ENCODE results near the gene LYAR.

The LYAR gene, protein sequence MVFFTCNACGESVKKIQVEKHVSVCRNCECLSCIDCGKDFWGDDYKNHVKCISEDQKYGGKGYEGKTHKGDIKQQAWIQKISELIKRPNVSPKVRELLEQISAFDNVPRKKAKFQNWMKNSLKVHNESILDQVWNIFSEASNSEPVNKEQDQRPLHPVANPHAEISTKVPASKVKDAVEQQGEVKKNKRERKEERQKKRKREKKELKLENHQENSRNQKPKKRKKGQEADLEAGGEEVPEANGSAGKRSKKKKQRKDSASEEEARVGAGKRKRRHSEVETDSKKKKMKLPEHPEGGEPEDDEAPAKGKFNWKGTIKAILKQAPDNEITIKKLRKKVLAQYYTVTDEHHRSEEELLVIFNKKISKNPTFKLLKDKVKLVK

DNA sequence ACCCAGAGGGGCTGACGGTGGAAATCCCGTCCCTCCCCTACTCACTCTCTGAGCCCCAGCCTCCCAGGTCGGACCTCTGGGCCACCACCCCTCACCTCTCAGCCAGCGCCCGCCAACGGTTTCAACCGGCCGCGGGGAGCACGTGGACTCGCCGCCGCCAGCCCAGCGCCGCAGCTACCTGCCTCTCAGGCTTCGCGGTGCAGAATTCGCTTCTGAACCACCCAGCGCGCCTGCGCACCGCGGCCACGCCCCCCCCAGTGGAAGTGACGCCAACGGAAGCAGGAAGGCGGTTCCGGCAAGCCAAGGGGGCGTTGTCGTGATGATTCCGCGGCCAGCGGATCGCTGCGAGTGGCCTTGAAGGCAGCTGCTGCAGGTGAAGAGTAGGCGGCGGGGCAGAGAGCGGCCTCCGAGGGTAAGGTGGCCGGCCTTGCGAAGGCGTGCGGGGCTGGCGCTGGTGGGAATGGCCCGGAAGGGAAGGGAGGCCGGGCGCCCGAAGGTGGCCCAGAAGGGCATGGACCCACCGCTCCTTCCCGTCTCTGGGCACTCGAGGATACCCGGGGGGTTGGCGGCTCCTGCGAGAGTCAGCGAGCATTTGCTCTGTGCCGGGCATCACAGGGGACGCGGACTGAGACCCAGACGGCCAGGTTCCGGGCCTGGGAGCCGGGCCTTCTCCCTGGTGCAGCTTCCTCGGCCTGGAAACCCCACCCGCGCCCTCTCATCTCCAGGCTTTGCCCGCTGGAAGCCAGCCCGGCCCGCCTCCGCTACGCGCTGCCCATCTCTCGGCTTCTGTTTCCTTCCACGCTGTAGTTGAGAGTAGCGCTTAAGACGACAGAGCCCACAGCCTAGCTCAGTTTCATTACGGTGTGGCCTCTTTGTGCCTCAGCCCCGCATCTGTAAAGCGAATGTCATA lies at the start of gene LYAR, which contains the start of gene ZBTB49:
Gene LYAR (minus strand): TSS at position 214 of the 910 bp plus-strand sequence. CDS start 6,412 bp downstream, outside the sequence.
Gene ZBTB49 (plus strand): TSS at position 311 of the 910 bp plus-strand sequence. CDS start 9,695 bp downstream, outside the sequence.
- peak; percentile 89 for DNase-seq

DNA sequence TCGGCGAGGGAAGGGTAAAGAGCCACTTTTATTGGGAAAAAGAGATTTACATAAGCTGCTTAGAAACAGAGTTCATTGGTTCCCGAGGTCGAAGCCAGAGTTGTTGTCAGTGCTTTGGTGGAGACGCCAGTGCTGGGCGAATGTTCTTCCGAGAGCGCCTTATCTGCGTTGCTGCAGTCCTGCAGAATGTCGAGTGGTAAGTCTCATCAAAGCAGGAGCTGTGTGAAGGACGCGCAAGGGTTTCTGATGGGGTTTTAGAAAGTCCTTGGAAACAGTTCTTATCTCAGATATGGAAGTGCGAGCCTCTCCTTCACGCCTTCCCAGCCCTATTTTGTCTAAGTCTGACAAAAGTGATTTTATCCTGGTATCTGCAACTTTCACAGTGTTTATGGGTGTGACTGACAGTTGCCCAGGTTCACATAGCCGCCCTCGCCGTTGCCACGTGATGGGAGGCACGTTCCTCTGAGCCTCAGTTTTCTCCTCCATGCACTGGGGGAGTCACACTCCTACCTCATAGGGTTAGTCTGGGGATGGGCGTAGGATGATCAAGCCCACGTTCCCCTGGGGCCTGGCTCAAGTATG lies 49.6 kb upstream of the LYAR start:
- DNase-seq: no peak

DNA sequence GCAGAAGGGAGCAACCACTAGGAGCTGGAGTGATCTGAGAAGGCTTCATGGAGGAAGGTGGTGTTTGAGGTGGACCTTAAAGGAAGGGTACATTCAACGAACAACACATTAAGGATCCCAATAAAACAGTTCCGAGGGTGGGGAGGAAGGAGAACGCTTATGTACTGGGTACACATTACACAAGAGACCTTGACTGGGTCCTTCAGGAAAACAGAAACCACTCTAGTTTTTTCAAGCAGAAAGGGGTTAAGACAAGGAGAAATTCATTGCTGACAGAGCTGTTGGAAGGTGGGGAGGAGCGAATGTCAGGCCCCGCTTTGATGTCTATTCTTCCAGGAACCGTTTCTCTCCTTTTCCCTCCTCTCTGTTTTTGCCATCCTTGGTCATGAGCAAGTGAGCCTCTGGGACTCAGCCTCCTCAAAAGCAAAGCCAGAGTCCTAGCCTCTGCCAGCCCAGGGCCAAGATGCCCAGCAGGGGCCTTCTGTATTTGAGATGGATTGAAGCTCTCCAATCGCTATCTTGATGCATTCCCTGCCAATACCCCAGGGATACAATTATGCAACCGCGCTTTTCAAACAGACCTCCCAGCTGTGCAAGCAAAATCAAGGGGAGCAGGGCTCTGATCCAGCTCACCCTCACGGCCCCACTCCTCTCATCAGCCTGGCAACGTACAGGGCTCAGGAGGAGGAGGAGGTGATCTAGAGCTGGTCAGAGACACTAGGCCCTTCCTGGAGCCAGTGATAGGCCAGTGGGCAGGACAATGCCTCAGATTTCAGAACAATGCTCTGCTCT lies 48.5 kb upstream of the LYAR start:
- DNase-seq: peak; percentile 72

DNA sequence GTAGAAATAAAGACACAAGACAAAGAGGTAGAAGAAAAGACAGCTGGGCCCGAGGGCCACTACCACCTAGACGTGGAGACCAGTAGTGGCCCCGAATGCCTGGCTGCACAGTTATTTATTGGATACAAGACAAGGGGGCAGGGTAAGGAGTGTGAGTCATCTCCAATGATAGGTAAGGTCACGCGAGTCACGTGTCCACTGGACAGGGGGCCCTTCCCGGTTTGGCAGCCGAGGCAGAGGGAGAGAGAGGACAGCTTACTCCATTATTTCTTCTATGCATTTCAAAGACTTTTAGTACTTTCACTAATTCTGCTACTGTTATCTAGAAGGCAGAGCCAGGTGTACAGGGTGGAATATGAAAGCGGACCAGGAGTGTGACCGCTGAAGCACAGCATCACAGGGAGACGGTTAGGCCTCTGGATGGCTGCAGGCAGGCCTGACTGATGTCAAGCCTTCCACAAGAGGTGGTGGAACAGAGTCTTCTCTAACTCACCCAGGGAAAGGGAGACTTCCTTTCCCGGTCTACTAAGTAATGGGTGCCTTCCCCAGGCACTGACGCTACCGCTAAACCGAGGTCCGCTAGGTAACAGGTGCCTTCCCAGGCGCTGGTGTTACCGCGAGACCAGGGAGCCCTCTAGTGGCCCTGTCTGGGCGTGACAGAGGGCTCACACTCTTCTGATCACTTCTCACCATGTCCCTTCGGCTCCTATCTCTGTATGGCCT lies 45.0 kb upstream of the LYAR start:
- DNase-seq: peak; percentile 64

DNA sequence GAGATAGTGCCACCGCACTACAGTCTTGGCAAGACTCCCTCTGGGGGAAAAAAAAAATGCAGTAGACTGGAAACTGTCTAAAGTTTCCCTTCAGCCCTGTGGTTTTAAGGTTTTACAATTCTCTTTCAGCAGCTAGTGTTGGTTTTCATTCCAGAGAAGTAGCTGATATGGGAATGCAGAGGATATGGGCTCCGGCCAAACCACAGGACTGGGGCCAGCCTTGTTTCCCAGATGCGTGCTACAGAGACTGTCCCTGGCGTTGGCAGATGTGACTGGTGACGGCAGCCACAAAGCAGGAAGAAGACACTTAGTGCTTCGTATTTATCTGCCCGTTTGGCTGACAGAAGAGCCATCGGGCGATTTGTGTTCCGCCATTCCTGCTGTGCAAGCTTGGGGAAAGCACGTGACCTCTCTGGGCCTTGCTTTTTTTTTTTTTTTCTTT lies 43.3 kb upstream of the LYAR start:
- no peak for DNase-seq

DNA sequence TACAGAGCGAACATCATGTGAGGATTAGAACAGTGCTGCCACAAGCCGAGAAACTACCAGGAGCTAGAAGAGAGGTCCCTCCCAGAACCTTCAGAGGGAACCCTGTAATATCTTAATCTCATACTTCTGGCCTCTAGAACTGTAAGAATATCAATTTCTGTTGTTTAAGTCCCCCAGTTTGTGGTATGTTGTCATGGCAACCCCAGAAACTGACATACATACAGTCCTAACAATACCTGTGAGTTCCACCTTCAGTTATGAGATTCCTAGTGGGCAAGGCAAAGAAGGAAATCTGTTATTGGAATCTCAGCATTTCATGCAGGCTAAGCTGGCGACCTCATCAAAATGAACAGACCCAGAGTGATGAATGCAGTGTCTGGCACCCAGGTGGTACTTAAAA lies 42.6 kb upstream of the LYAR start:
- DNase-seq: no peak

DNA sequence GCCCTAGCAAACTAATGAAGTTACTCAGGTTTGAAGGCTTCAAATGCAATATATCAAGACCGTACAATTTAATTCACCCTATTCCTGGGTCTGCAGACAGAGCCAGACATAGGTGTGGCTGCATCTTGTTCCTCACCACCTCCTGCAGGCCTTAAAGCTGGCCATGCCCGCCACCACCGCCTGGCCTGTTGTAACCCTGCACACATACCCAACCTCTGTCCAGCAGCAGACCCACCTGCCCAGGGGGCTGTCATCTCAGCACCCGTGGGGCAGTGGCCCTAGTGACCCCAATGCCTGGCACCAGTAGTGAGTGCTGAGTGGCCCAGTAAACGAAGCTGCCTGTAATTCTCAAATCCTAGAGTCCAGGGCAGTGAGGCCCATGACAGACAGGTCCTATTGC lies 40.8 kb upstream of the LYAR start:
- DNase-seq: no peak

DNA sequence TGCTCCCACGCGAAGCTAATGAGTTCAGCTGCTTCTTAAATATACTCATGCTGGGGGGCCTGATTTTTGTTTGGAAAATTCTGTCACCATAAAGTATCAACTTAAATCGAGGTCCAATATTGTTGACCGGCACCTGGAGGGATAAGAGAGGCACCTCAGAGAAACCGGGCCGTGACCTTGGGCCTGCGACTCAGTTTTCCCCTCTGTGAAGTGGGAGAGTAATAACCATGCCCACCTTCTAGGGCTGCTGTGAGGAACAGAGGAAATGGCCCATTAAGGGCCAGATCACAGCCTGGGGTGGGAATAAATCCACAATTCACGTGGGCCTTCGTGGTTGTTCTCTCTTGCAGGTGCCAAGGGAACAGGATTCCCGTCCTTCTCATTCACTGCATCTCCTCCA lies 39.5 kb upstream of the LYAR start:
- DNase-seq: no peak

DNA sequence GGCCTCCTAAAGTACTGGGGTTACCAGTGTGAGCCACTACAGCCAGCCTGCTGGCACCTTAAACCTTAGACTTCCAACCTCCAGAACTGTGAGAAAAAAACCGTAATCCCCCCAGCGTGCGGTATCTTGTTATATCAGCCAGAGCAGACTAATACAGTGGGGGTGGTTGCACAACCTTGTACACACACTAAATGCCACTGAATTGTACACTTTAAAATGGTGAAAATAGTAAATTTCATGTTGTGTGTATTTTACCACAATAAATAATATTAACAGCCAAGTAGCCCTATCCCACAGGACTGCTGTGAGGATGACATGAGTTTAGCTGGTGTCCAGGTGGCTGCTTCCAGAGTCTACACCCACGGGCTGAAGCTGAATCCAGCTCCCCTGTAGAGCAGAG lies 38.9 kb upstream of the LYAR start:
- DNase-seq: no peak

DNA sequence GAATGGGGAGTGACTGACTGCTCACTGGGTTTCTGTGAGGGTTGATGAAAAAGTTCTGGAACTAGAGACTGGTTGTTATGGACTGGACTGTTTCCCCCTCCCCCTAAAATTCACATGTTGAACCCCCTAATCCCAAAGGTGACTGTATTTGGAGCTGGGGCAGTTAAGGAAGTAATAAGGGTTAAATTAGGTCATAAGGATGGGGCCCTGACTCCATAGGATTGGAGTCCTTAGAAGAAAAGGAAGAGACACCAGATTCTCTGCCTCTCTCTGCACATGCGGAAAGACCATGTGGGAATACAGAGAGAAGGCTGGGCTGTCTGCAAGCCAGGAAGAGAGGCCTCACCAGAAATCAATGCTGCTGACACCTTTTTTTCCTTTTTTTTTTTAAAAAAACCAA lies 38.3 kb upstream of the LYAR start:
- no peak for DNase-seq

DNA sequence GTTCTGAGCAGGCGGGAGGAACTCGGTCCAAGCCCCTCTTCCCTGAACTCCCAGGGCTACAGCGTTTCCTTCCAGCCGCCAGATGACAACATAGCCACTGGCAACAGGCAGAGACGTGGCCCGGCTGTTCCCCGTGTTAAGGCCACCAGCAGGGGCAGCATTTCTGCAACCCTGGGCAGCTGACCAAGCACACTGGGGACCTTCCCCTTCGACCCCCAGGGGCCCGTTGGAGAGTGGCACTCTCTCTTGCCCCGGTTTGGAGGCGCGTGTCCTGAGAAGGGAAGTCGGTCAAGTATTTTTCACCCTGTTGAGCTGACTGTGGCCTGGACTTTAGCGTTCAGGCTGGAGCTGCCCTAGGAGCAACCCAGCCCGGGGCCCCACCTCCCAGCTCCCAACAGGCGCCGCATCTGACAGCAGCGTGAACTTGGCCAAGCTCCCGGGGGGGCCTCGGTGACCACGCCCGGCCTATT lies 37.7 kb upstream of the LYAR start:
- DNase-seq: peak; percentile 2

DNA sequence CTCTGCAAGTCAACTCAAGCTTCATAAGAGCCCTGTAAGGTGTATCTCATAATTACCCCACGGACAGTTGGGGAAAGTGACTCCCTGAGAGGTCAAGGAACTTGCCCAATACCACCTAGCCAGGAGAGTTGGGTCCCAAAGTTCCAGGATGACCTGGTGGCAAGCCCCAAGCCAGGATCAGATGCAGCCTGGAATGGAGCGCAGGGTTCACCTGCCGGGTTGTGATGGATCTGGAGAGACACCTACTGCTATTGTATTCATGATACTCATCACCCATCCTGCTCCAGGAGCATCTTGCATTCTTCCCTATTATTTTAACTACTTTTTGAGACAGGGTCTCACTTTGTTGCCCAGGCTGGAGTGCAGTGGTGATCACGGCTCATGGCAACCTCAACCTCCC lies 36.2 kb upstream of the LYAR start:
- no peak for DNase-seq

DNA sequence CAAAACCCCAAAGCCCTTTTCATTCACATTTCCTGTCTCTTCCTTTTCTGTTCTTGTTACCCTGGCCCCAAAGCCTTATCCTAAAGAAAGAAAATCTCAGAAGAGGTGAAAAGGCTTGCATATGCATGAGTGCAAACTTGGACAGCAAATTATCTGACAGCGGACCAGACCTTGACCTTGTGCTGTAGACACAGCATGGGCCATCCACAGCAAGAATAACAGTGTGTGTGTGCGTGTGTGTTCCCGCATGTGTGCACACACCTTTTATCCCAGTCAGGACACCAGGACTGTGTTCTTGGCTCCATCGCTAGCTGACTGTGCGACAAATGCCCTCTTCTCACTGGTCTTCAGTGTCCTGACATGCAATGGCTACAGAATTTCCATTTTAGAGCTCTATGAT lies 35.4 kb upstream of the LYAR start:
- no peak for DNase-seq

DNA sequence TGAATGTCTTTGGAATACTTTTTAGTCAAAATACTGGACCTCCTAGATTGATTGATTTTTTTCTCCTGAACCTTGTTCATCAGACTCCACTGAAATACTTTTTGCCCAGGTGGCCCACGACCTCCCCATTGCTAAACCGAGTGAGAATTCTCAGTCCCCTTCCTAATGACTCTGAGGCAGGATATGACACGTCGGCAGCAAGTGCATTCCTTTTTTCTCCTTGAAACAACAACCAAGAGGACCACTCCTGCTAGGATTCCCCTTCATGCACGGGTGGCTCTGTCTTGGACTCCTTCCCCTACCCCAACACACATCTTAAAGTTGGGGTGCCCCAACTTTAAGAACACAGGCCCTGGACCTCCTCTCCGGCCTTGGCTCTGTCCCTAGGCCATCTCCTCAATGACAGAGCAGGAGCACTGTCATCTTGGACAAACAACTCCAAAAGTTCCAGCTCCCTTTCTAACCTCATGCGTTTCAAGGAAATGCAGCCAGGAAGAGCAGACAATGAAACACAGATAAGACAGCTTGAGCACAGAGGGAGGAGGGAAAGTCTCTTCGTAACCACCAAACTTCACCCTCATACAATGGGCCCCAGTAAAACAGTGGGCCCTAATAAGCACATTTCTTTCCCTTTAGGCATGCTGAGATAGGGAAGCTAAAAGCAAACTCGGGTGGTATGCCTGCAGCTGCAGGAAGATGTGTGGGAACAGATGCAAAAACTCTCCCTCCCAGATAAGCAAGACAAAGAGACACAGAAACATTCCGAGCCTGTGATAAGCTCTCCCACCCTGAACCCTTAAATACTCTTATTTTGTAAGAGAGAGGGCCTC lies 34.0 kb upstream of the LYAR start:
- no peak for DNase-seq

DNA sequence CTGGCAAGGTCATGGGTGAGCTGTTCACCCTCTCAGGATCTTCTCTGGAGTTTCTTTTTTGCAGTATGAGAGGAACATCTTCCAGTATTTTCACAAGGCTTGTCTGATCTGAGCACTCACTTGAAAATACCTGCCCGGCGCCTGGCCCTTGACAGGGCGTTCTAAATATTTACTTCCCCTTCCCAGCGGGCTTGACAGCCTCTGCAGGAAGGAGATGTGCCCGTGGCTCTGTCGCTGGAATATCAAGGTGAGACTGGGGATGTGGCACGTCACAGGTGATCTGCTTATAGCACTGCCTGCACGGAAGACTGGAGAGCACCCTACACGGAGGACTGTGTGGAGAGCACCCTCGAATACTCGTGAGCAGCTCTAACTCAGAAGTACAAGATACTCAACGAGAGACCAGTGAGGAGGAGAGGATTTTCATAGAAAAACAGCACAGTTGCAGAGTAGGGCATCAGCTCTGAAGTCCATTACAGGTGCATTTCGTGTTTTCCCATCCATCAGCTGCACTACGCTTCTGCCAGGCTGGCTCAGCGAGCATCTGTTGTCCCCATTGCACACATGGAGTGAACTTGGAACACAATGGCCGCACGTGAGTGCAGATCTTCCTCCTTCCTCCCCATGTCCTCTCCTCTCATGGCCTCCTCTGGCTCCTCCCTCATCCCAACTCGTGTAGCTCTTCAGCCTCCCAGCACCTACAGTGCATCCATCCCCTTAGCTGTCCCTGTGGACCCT lies 32.2 kb upstream of the LYAR start:
- DNase-seq: no peak

DNA sequence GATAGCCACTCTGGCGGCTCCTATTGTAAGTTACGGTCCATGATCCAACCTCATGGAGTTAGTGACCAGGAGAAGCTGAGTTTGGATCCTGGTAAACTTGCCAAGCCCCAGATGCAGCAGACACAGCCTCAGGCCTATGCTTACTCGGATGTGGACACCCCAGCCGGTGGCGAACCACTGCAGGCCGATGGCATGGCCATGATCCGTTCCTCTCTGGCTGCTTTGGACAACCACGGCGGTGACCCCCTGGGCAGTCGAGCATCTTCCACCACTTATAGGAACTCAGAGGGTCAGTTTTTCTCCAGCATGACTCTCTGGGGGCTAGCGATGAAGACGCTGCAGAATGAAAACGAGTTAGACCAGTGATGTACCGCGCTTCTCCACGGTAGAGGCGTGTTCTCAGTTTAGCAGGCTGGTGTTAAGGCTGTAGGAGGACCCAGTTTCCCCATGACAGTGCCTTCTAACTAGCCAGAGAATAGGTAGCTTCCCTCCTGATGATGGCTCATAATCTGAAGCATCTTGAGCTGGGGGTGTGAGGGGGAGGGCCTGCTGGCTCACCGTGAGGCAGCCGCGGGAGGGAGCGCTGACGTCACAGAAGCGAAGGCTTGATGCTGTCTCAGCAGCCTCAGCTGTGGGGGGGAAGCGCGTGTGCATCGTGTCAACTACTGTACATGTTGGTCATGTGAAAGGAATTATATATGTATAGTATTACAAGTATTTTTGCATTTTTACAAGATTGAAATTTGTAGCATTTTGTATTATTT lies 31.2 kb upstream of the LYAR start:
- DNase-seq: no peak

DNA sequence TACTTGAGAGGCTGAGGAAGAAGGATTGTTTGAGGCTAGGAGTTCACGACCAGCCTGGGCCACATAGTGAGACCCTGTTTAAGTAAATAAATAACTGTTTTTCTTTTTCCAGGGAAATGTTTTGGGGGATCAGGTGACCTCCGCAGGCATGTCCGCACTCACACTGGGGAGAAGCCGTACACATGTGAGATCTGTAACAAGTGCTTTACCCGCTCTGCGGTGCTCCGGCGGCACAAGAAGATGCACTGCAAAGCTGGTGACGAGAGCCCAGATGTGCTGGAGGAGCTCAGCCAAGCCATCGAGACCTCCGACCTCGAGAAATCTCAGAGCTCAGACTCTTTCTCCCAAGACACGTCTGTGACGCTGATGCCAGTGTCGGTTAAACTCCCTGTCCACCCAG lies 30.6 kb upstream of the LYAR start:
- DNase-seq: no peak

DNA sequence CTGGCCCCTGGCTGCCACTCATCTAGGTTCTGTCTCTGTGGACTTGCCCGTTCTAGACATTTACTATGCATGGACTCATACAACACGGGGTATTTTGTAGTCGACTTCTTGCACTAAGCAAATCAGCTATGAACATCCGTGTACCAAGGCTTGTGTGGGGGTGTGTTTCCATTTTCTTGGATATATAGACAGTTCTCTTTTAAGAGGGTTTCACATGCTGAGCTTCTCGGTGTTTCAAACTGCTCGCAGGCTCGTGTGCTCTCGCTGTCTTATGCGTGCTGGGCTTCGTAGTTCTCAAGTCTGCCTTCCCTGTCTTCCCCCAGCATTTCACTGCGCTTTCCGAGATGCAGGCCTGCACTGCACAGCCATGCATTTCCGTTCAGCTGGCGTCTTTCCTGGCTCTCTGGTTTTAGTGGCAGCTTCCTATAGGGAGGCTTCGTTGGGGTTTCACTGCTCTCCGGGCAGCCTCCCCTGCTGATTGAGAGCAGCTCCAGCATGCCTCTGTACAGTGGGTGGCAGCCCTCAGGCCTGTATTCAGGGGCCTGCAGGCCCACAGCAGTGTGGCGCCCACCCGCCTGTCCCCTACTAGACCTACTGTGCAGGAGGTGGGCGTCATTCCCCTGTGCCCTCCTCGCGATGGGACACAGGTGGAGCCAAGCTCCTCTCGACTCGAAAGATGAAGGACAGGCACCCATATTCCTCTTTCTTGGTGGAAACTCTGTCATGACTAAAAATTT lies 27.7 kb upstream of the LYAR start:
- no peak for DNase-seq

DNA sequence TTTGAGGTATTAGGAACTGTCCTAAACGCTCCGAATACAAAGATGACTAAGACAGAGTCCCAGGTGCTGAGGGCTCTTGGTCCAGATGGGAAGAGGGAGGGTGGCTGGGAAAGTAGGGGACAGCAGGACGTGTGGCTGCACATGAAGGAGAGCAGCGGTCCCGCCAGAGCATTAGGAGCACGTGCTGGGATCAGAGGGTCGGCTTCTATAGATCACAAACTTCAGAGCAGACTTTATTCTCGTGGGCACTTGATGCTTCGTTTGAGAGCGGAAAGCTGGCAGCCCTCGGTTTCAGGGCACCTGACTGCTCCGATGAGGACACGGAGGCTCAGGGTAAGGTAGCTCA lies 26.2 kb upstream of the LYAR start:
- DNase-seq: no peak

Measured in NCI-H69 (cell line).